GM23338 (cell line): ENCODE measurements around the gene ERI3.

Experiments
- EZH2 ChIP-seq: fragments of 200-600 bp; sonication (generic); IDR thresholded peaks from one replicate; pipeline ENCODE4 v1.8.0; 2017; ENCODE audit warnings: antibody characterized with exemption, mild to moderate bottlenecking, low read depth; ENCODE audit not compliant: unreplicated experiment
- POLR2AphosphoS5 ChIP-seq: IDR thresholded peaks from 2 replicates; pipeline ENCODE4 v1.6.1; 2016; ENCODE audit warnings: antibody characterized with exemption, low read depth
- TF ChIP-seq, protein P1 (sequence below), 2 experiments: fragments of 200-600 bp in 1 of 2; sonication (generic) in 1 of 2; conservative IDR thresholded peaks; 2 replicates each; pipeline versions ENCODE4 v1.5.1 to v1.6.1; 2016 to 2017; ENCODE audit warnings: antibody characterized with exemption in 2 of 2, low read depth in 2 of 2, mild to moderate bottlenecking in 2 of 2, moderate library complexity in 1 of 2

DNA sequence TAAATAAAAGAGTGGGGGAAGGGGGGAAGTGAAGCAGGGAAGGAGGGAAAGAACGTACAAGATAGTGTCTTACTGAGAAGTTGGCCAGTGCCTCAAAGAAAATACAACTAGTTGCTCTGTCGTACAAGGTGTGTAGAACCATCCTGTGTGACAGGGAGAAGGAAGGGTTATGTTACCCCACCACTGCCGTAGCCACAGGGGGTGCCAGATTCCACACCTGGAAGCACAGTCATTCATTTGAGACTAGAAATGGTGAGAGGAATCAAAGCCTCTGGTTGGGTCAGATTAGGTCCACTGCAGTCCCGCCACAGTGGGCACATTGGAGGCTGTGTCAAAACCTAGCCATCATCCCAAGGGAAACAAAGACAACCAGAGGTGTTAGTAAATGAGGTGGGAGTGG lies 2.7 kb upstream of the ERI3 start:
- no peak for TF ChIP-seq EZH2
- no peak for TF ChIP-seq POLR2AphosphoS5
- TF ChIP-seq, protein P1, sequence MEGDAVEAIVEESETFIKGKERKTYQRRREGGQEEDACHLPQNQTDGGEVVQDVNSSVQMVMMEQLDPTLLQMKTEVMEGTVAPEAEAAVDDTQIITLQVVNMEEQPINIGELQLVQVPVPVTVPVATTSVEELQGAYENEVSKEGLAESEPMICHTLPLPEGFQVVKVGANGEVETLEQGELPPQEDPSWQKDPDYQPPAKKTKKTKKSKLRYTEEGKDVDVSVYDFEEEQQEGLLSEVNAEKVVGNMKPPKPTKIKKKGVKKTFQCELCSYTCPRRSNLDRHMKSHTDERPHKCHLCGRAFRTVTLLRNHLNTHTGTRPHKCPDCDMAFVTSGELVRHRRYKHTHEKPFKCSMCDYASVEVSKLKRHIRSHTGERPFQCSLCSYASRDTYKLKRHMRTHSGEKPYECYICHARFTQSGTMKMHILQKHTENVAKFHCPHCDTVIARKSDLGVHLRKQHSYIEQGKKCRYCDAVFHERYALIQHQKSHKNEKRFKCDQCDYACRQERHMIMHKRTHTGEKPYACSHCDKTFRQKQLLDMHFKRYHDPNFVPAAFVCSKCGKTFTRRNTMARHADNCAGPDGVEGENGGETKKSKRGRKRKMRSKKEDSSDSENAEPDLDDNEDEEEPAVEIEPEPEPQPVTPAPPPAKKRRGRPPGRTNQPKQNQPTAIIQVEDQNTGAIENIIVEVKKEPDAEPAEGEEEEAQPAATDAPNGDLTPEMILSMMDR (conservative IDR thresholded peaks at IDR 0.05; ENCODE audit: low read depth in 2 of 2): no peak
